Measurements from ENCODE around the gene ARHGAP21. TPM values are rescaled to one million over a fixed set of nuclear protein-coding genes. Genes with fewer than 3 reads are reported as not detected.

ARHGAP21 gene
- total and polyA plus RNA-seq, 2 donors (not counting 1 experiment from before 2014, with no cell fraction given) = 5.3 to 25.5 TPM

DNA sequence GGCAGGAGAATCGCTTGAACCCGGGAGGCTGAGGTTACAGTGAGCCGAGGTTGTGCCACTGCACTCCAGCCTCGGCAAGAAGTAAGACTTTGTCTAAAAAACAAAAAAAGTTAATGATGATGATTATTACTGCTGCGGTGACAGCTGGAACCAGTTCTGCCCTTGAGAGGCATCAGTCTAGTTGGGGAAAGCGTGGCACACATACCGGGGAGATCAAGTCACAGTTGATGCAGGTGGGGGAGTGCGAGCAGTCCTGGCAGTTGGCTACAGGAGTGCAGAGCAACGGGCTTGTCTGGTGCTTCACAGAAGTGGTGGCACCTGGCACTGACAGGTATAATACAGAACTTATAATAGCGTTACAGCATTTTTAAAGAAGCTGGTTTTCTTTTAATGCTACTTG is 173.0 kb downstream of the ARHGAP21 start:
- Mint-ChIP-seq H3K9me3 (ENCODE audit: insufficient read depth) (no peaks in the 10 kb centered on the region), H3K4me1 (no peaks in the 10 kb centered on the region), H3K27ac (no peak overlapping the region), H3K27me3 (peaks cover 3% of the 10 kb centered on the region), H3K4me3 (no peak overlapping the region)
- ChIA-PET POLR2A (no interaction called here), CTCF (interaction anchor here (0.6 kb wide), 1 partner anchor 56 kb away, joined by 3 read pairs; no protein-coding TSS in a partner anchor)
- WGBS (ENCODE audit: insufficient coverage) = 93% methylated on average over 10 of the region's 10 CpGs
- H2AFZ ChIP-seq (ENCODE audit: insufficient read depth, low read depth, low read length, poor library complexity, severe bottlenecking) = no peak overlapping the region
- H3K36me3 ChIP-seq (replicated peaks in 1 of 2; ENCODE audit: control extremely low read depth in 1 of 2, control insufficient read depth in 1 of 2, extremely low read depth in 1 of 2, insufficient read depth in 2 of 2, low read length in 1 of 2) = no peaks in the 10 kb centered on the region
- no peaks in the 10 kb centered on the region for H3K4me1 ChIP-seq (ENCODE audit: control insufficient read depth in 2 of 2, insufficient read depth in 2 of 2, low read length in 2 of 2)
- intact Hi-C loops (cut with micrococcal nuclease) = no loop called here
- H3K4me3 ChIP-seq (ENCODE audit: control extremely low read depth in 1 of 5, extremely low read depth in 1 of 5, insufficient read depth in 1 of 5, low read depth in 2 of 5, low read length in 4 of 5) = no peak overlapping the region
- no peak overlapping the region for H3K27ac ChIP-seq (ENCODE audit: low read length in 2 of 2)
- no peaks in the 10 kb centered on the region for H3K9me3 ChIP-seq (ENCODE audit: control extremely low read depth in 1 of 3, control insufficient read depth in 2 of 3, insufficient read depth in 1 of 3, low read length in 2 of 3)
- DNase-seq = no peak
- ATAC-seq (ENCODE audit: low read depth) = no peak
- H4K20me1 ChIP-seq (ENCODE audit: control insufficient read depth, insufficient read depth, low read length, poor library complexity, severe bottlenecking) = no peaks in the 10 kb centered on the region
- no peak for TF ChIP-seq EZH2 (IDR thresholded peaks at IDR 0.05; ENCODE audit: borderline replicate concordance, insufficient read depth, low read depth, low read length, poor library complexity, severe bottlenecking)
- TF ChIP-seq, protein P1, sequence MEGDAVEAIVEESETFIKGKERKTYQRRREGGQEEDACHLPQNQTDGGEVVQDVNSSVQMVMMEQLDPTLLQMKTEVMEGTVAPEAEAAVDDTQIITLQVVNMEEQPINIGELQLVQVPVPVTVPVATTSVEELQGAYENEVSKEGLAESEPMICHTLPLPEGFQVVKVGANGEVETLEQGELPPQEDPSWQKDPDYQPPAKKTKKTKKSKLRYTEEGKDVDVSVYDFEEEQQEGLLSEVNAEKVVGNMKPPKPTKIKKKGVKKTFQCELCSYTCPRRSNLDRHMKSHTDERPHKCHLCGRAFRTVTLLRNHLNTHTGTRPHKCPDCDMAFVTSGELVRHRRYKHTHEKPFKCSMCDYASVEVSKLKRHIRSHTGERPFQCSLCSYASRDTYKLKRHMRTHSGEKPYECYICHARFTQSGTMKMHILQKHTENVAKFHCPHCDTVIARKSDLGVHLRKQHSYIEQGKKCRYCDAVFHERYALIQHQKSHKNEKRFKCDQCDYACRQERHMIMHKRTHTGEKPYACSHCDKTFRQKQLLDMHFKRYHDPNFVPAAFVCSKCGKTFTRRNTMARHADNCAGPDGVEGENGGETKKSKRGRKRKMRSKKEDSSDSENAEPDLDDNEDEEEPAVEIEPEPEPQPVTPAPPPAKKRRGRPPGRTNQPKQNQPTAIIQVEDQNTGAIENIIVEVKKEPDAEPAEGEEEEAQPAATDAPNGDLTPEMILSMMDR (IDR thresholded peaks at IDR 0.05) = no peak
- no peaks in the 10 kb centered on the region for H3K27me3 ChIP-seq (replicated peaks in 1 of 4; ENCODE audit: control extremely low read depth in 1 of 4, control insufficient read depth in 3 of 4, insufficient read depth in 4 of 4, low read length in 3 of 4)
- no peaks in the 10 kb centered on the region for H3K79me2 ChIP-seq (ENCODE audit: control insufficient read depth, insufficient read depth, low read length)
- H3K9ac ChIP-seq (ENCODE audit: low read length) = no peak overlapping the region
- no peak overlapping the region for H3K4me2 ChIP-seq (replicated peaks; ENCODE audit: low read depth, low read length, poor library complexity, severe bottlenecking)

DNA sequence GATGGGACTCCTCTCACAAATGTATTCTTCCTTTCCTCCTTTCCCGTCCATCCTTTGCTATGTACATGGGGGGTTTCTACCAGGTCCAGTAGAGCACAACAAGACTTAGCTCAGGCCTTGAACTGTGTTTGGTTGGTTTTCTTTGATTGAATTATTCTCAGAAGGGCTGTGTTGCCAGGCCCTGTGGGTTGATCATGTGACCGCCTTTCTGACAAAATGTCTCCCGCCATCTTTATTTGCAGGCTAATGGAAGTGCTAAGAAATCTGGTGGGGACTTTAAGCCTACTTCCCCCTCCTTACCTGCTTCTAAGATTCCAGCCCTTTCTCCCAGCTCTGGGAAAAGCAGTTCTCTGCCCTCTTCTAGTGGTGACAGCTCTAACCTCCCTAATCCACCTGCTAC is 178.1 kb downstream of the ARHGAP21 start:
- no peak overlapping the region for H3K27ac ChIP-seq (ENCODE audit: low read length in 2 of 2)
- intact Hi-C loops (cut with micrococcal nuclease) = no loop called here
- no peaks in the 10 kb centered on the region for H3K9me3 Mint-ChIP-seq (ENCODE audit: insufficient read depth)
- TF ChIP-seq, protein P1 (IDR thresholded peaks at IDR 0.05) = no peak
- no peak for TF ChIP-seq EZH2 (IDR thresholded peaks at IDR 0.05; ENCODE audit: borderline replicate concordance, insufficient read depth, low read depth, low read length, poor library complexity, severe bottlenecking)
- ATAC-seq (ENCODE audit: low read depth) (no peak), DNase-seq (no peak)
- no peak overlapping the region for H2AFZ ChIP-seq (ENCODE audit: insufficient read depth, low read depth, low read length, poor library complexity, severe bottlenecking)
- ChIA-PET CTCF (interaction anchor here (0.6 to 1.2 kb wide), 2 partner anchors 12 to 1239 kb away, joined by 3 read pairs; no protein-coding TSS in a partner anchor), POLR2A (no interaction called here)
- H3K27ac Mint-ChIP-seq = no peak overlapping the region
- no peak overlapping the region for H3K4me3 ChIP-seq (ENCODE audit: control extremely low read depth in 1 of 5, extremely low read depth in 1 of 5, insufficient read depth in 1 of 5, low read depth in 2 of 5, low read length in 4 of 5)
- no peaks in the 10 kb centered on the region for H3K9me3 ChIP-seq (ENCODE audit: control extremely low read depth in 1 of 3, control insufficient read depth in 2 of 3, insufficient read depth in 1 of 3, low read length in 2 of 3)
- no peak overlapping the region for H3K9ac ChIP-seq (ENCODE audit: low read length)
- H3K4me1 ChIP-seq (ENCODE audit: control insufficient read depth in 2 of 2, insufficient read depth in 2 of 2, low read length in 2 of 2) = no peaks in the 10 kb centered on the region
- no peaks in the 10 kb centered on the region for H3K27me3 ChIP-seq (replicated peaks in 1 of 4; ENCODE audit: control extremely low read depth in 1 of 4, control insufficient read depth in 3 of 4, insufficient read depth in 4 of 4, low read length in 3 of 4)
- H3K4me1 Mint-ChIP-seq = no peaks in the 10 kb centered on the region
- H3K27me3 Mint-ChIP-seq = no peaks in the 10 kb centered on the region
- H3K36me3 ChIP-seq (replicated peaks in 1 of 2; ENCODE audit: control extremely low read depth in 1 of 2, control insufficient read depth in 1 of 2, extremely low read depth in 1 of 2, insufficient read depth in 2 of 2, low read length in 1 of 2) = no peaks in the 10 kb centered on the region
- 100% methylated on average over 2 of the region's 3 CpGs for WGBS (ENCODE audit: insufficient coverage)
- H4K20me1 ChIP-seq (ENCODE audit: control insufficient read depth, insufficient read depth, low read length, poor library complexity, severe bottlenecking) = no peaks in the 10 kb centered on the region
- H3K4me3 Mint-ChIP-seq = no peak overlapping the region
- H3K79me2 ChIP-seq (ENCODE audit: control insufficient read depth, insufficient read depth, low read length) = no peaks in the 10 kb centered on the region
- no peak overlapping the region for H3K4me2 ChIP-seq (replicated peaks; ENCODE audit: low read depth, low read length, poor library complexity, severe bottlenecking)

All from B cell (primary cell).